HEK293 (cell line): Measurements from ENCODE around the gene TSC22D3.
A peak's percentile ranks its signal among the peaks of the same experiment; 100 is the strongest.

Source experiments
- CTCF ChIA-PET: fragments of 350-600 bp; formaldehyde crosslinking; extraction: SDS; loops from one replicate; lab custom pipeline; 2021; ENCODE audit warnings: antibody characterized with exemption; lab: Yijun Ruan, JAX
- POLR2A ChIA-PET: fragments of 300-600 bp; formaldehyde crosslinking; extraction: SDS; loops from one replicate; lab custom pipeline; 2020; ENCODE audit warnings: antibody characterized with exemption, inconsistent platforms; lab: Yijun Ruan, JAX
- H3K27ac ChIP-seq: fragments of 200-500 bp; sonication (Bioruptor generic); 2 replicates; pipeline ENCODE4 v1.5.1; 2014; ENCODE audit warnings: low read depth, low read length, control low read depth, inconsistent platforms; ENCODE audit errors: extremely low read depth
- H3K36me3 ChIP-seq, 2 experiments: fragments of 200-500 bp in 1 of 2; sonication (Bioruptor generic) in 1 of 2; 1 replicate in 1 of 2; 2 replicates in 1 of 2; pipeline ENCODE4 v1.5.1; 2014 to 2017; ENCODE audit warnings: inconsistent platforms in 2 of 2, low read length in 2 of 2; ENCODE audit not compliant: control insufficient read depth in 2 of 2, insufficient read depth in 1 of 2
- H3K4me1 ChIP-seq: fragments of 200-500 bp; sonication (Bioruptor generic); 2 replicates; pipeline ENCODE4 v1.5.1; 2014; ENCODE audit warnings: mild to moderate bottlenecking, low read length, inconsistent platforms; ENCODE audit not compliant: control insufficient read depth, insufficient read depth
- H3K4me3 ChIP-seq: 2 replicates; pipeline ENCODE4 v1.5.1; 2011; ENCODE audit warnings: low read depth, mild to moderate bottlenecking, control low read depth, low read length, moderate library complexity
- H3K9me3 ChIP-seq: fragments of 200-500 bp; sonication (Bioruptor generic); 2 replicates; pipeline ENCODE4 v1.5.1; 2014; ENCODE audit warnings: low read depth, low read length, inconsistent platforms; ENCODE audit not compliant: control insufficient read depth, insufficient read depth
- BCL11A ChIP-seq: fragments of 450-650 bp; formaldehyde crosslinking; IDR thresholded peaks from 2 replicates; pipeline ENCODE4 v1.5.1; 2016; ENCODE audit warnings: low read depth, missing biosample characterization, missing genetic modification characterization
- BCL11B ChIP-seq: fragments of 450-650 bp; formaldehyde crosslinking; IDR thresholded peaks from 2 replicates; pipeline ENCODE4 v1.5.1; 2016; ENCODE audit warnings: low read depth, missing biosample characterization, missing genetic modification characterization
- KLF10 ChIP-seq: fragments of 450-650 bp; IDR thresholded peaks from 2 replicates; pipeline ENCODE4 v1.5.1; 2018; ENCODE audit warnings: missing biosample characterization, mild to moderate bottlenecking, missing genetic modification characterization
- PRDM10 ChIP-seq: fragments of 450-650 bp; formaldehyde crosslinking; IDR thresholded peaks from 2 replicates; pipeline ENCODE4 v1.5.1; 2016; ENCODE audit warnings: missing biosample characterization, missing genetic modification characterization
- REPIN1 ChIP-seq: fragments of 450-650 bp; formaldehyde crosslinking; IDR thresholded peaks from 2 replicates; pipeline ENCODE4 v1.5.1; 2017; ENCODE audit warnings: missing biosample characterization, missing genetic modification characterization, low read depth
- SP7 ChIP-seq: fragments of 450-650 bp; formaldehyde crosslinking; IDR thresholded peaks from 2 replicates; pipeline ENCODE4 v1.5.1; 2016; ENCODE audit warnings: missing biosample characterization, missing genetic modification characterization
- TRIM28 ChIP-seq: IDR thresholded peaks from 2 replicates; pipeline ENCODE4 v1.6.1; 2011; ENCODE audit warnings: low read length, control low read depth, borderline replicate concordance
- WT1 ChIP-seq: fragments of 450-650 bp; formaldehyde crosslinking; IDR thresholded peaks from 2 replicates; pipeline ENCODE4 v1.5.1; 2016; ENCODE audit warnings: missing biosample characterization, missing genetic modification characterization
- ZBTB11 ChIP-seq: fragments of 450-650 bp; formaldehyde crosslinking; conservative IDR thresholded peaks from 2 replicates; pipeline ENCODE4 v1.5.1; 2016; ENCODE audit warnings: low read depth, missing biosample characterization, missing genetic modification characterization
- ZBTB44 ChIP-seq: fragments of 450-650 bp; IDR thresholded peaks from 2 replicates; pipeline ENCODE4 v1.5.1; 2018; ENCODE audit warnings: missing biosample characterization, mild to moderate bottlenecking, missing genetic modification characterization
- ZIC2 ChIP-seq: fragments of 450-650 bp; formaldehyde crosslinking; IDR thresholded peaks from 2 replicates; pipeline ENCODE4 v1.5.1; 2016; ENCODE audit warnings: missing biosample characterization, missing genetic modification characterization
- ZNF157 ChIP-seq: fragments of 450-650 bp; formaldehyde crosslinking; IDR thresholded peaks from 2 replicates; pipeline ENCODE4 v1.5.1; 2016; ENCODE audit warnings: missing biosample characterization, missing genetic modification characterization
- ZNF175 ChIP-seq: fragments of 450-650 bp; formaldehyde crosslinking; IDR thresholded peaks from 2 replicates; pipeline ENCODE4 v1.5.1; 2016; ENCODE audit warnings: missing biosample characterization, missing genetic modification characterization
- ZNF26 ChIP-seq: fragments of 450-650 bp; formaldehyde crosslinking; IDR thresholded peaks from 2 replicates; pipeline ENCODE4 v1.5.1; 2016; ENCODE audit warnings: missing biosample characterization, missing genetic modification characterization
- ZNF266 ChIP-seq: fragments of 450-650 bp; formaldehyde crosslinking; IDR thresholded peaks from 2 replicates; pipeline ENCODE4 v1.5.1; 2016; ENCODE audit warnings: missing biosample characterization, missing genetic modification characterization, low read depth
- ZNF394 ChIP-seq: fragments of 450-650 bp; formaldehyde crosslinking; IDR thresholded peaks from 2 replicates; pipeline ENCODE4 v1.5.1; 2016; ENCODE audit warnings: missing biosample characterization, missing genetic modification characterization, mild to moderate bottlenecking, moderate library complexity, borderline replicate concordance
- ZNF549 ChIP-seq: fragments of 450-650 bp; IDR thresholded peaks from 2 replicates; pipeline ENCODE4 v1.5.1; 2018; ENCODE audit warnings: missing biosample characterization, missing genetic modification characterization, mild to moderate bottlenecking, inconsistent platforms, moderate library complexity
- ZNF580 ChIP-seq: fragments of 450-650 bp; formaldehyde crosslinking; IDR thresholded peaks from 2 replicates; pipeline ENCODE4 v1.5.1; 2016; ENCODE audit warnings: missing biosample characterization, missing genetic modification characterization
- ZNF596 ChIP-seq: fragments of 450-650 bp; IDR thresholded peaks from 2 replicates; pipeline ENCODE4 v1.5.0; 2018; ENCODE audit warnings: missing biosample characterization, mild to moderate bottlenecking, missing genetic modification characterization, moderate library complexity
- ZNF677 ChIP-seq: fragments of 450-650 bp; IDR thresholded peaks from 2 replicates; pipeline ENCODE4 v1.5.0; 2018; ENCODE audit warnings: missing biosample characterization, mild to moderate bottlenecking, missing genetic modification characterization, moderate library complexity
- ZNF704 ChIP-seq: fragments of 450-650 bp; formaldehyde crosslinking; IDR thresholded peaks from 2 replicates; pipeline ENCODE4 v1.5.1; 2016; ENCODE audit warnings: missing biosample characterization, missing genetic modification characterization
- ZNF785 ChIP-seq: fragments of 450-650 bp; formaldehyde crosslinking; IDR thresholded peaks from 2 replicates; pipeline ENCODE4 v1.5.1; 2016; ENCODE audit warnings: missing biosample characterization, missing genetic modification characterization
- ZSCAN16 ChIP-seq: fragments of 450-650 bp; formaldehyde crosslinking; IDR thresholded peaks from 2 replicates; pipeline ENCODE4 v1.5.1; 2016; ENCODE audit warnings: missing biosample characterization, missing genetic modification characterization
- ZSCAN18 ChIP-seq: fragments of 450-650 bp; formaldehyde crosslinking; IDR thresholded peaks from 2 replicates; pipeline ENCODE4 v1.5.1; 2016; ENCODE audit warnings: missing biosample characterization, missing genetic modification characterization

Gene TSC22D3

GRCh38 chrX:107736781-107737531, 38.6 kb downstream of the TSC22D3 start (continued):
- no peak for TF ChIP-seq BCL11B (tag by site-specific recombination)
- TF ChIP-seq ZNF596 (tag by site-specific recombination), result no peak
- no peak for TF ChIP-seq KLF10
- no peak for TF ChIP-seq ZNF549 (tag by site-specific recombination)
- peak; percentile 63 for TF ChIP-seq SP7
- TF ChIP-seq ZNF26 (tag by site-specific recombination), result no peak
- TF ChIP-seq ZNF677, result no peak
- no peak for TF ChIP-seq ZSCAN16 (tag by site-specific recombination)
- no peak for TF ChIP-seq WT1 (tag by site-specific recombination)
- no peak for TF ChIP-seq ZBTB11 (tag by site-specific recombination)
- no peak for TF ChIP-seq ZNF157 (tag by site-specific recombination)
- no peak for TF ChIP-seq ZNF266 (tag by site-specific recombination)
- TF ChIP-seq ZNF785, result no peak
- peak; percentile 90 for TF ChIP-seq TRIM28

GRCh38 chrX:107734646-107735045, 40.9 kb downstream of the TSC22D3 start:
- Histone ChIP-seq H3K4me3 (no peak overlapping the region), H3K36me3 (no peaks in the 10 kb centered on the region), H3K9me3 (no peaks in the 10 kb centered on the region), H3K4me1 (peaks cover 23% of the 10 kb centered on the region), H3K27ac (no peak overlapping the region)
- POLR2A ChIA-PET, result interaction anchor here (0.7 to 1.2 kb wide), 2 partner anchors 18 to 20 kb away, joined by 3 to 5 read pairs; no protein-coding TSS in a partner anchor
- CTCF ChIA-PET, result interaction anchor here (0.8 to 1.2 kb wide), 2 partner anchors 43 to 62 kb away, joined by 3 to 4 read pairs; partner anchors contain the start of gene NCBP2L
- TF ChIP-seq ZIC2 (tag by site-specific recombination) (no peak), ZNF175 (tag by site-specific recombination) (no peak), ZSCAN18 (tag by site-specific recombination) (no peak), BCL11A (no peak), ZBTB44 (no peak), ZNF394 (tag by site-specific recombination) (no peak), REPIN1 (tag by site-specific recombination) (no peak), PRDM10 (no peak), ZNF704 (tag by site-specific recombination) (no peak), ZNF580 (no peak)
